Neural progenitor cell (in vitro differentiated cells): ENCODE measurements around the gene RHCG. TPM values are rescaled to one million over a fixed set of nuclear protein-coding genes. Genes with fewer than 3 reads are reported as not detected.

Experiments used
- DNase-seq: peaks from one replicate; pipeline ENCODE4 v3.0.0-alpha.2; 2016; ENCODE audit warnings: low spot score
- H2AFZ ChIP-seq: fragments of 200-600 bp; sonication (generic); replicated peaks from 2 replicates; pipeline ENCODE4 v1.6.1; 2016; ENCODE audit warnings: antibody characterized with exemption
- H3F3A ChIP-seq: fragments of 200-600 bp; sonication (generic); 2 replicates; pipeline ENCODE4 v1.6.1; 2016; ENCODE audit warnings: antibody characterized with exemption, low read depth
- H3K27ac ChIP-seq: fragments of 200-600 bp; sonication (generic); 2 replicates; pipeline ENCODE4 v1.5.1; 2016; ENCODE audit warnings: mild to moderate bottlenecking
- H3K27me3 ChIP-seq: fragments of 200-600 bp; sonication (generic); 2 replicates; pipeline ENCODE4 v1.6.1; 2016; ENCODE audit warnings: mild to moderate bottlenecking, moderate library complexity
- H3K36me3 ChIP-seq: fragments of 200-600 bp; sonication (generic); 2 replicates; pipeline ENCODE4 v1.5.1; 2016
- H3K4me1 ChIP-seq: fragments of 200-600 bp; sonication (generic); 2 replicates; pipeline ENCODE4 v1.6.1; 2016; ENCODE audit warnings: mixed run types
- H3K4me2 ChIP-seq: fragments of 200-600 bp; sonication (generic); 2 replicates; pipeline ENCODE4 v1.6.1; 2016
- H3K4me3 ChIP-seq: fragments of 200-600 bp; sonication (generic); 2 replicates; pipeline ENCODE4 v1.5.1; 2016
- H3K79me2 ChIP-seq: fragments of 200-600 bp; sonication (generic); 2 replicates; pipeline ENCODE4 v1.6.1; 2016; ENCODE audit warnings: low read depth
- H3K9ac ChIP-seq: fragments of 200-600 bp; sonication (generic); 2 replicates; pipeline ENCODE4 v1.6.1; 2016
- H3K9me3 ChIP-seq: fragments of 200-600 bp; sonication (generic); 2 replicates; pipeline ENCODE4 v1.5.1; 2016; ENCODE audit warnings: low read depth
- H4K20me1 ChIP-seq: fragments of 200-600 bp; sonication (generic); 2 replicates; pipeline ENCODE4 v1.6.1; 2016; ENCODE audit warnings: low read depth
- H3K27ac Mint-ChIP-seq: 3 replicates; pipeline ENCODE4 v1.8.0; 2021; ENCODE audit warnings: mixed read lengths
- H3K27me3 Mint-ChIP-seq: 2 replicates; pipeline ENCODE4 v1.8.0; 2022; ENCODE audit warnings: low read depth, mild to moderate bottlenecking, inconsistent platforms, moderate library complexity, mixed read lengths; ENCODE audit not compliant: insufficient read depth
- H3K36me3 Mint-ChIP-seq: 3 replicates; pipeline ENCODE4 v1.8.0; 2021; ENCODE audit warnings: mixed read lengths
- H3K4me1 Mint-ChIP-seq: 3 replicates; pipeline ENCODE4 v1.8.0; 2021; ENCODE audit warnings: mixed read lengths
- H3K4me3 Mint-ChIP-seq: 3 replicates; pipeline ENCODE4 v1.8.0; 2021; ENCODE audit warnings: mild to moderate bottlenecking, moderate library complexity, mixed read lengths
- H3K9me3 Mint-ChIP-seq: 3 replicates; pipeline ENCODE4 v1.8.0; 2020; ENCODE audit warnings: mixed read lengths
- CTCF ChIP-seq: fragments of 200-600 bp; sonication (generic); IDR thresholded peaks from 2 replicates; pipeline ENCODE4 v1.5.1; 2017; ENCODE audit warnings: antibody characterized with exemption, mild to moderate bottlenecking
- EZH2 ChIP-seq: fragments of 200-600 bp; sonication (generic); IDR thresholded peaks from 2 replicates; pipeline ENCODE4 v1.6.1; 2017; ENCODE audit warnings: antibody characterized with exemption, mild to moderate bottlenecking, moderate library complexity
- EZH2phosphoT487 ChIP-seq: fragments of 200-600 bp; sonication (generic); IDR thresholded peaks from 2 replicates; pipeline ENCODE4 v1.6.1; 2017; ENCODE audit warnings: antibody characterized with exemption
- total RNA-seq: library from RNA; depleted of rRNA; stranded (reverse); fragments of >200 nt; gene quantifications from 2 replicates; pipeline ENCODE4 v1.2.3, GENCODE V29; 2015; ENCODE audit warnings: low replicate concordance

Gene RHCG
- total RNA-seq, 1 donor from 2014 or later = not detected

GRCh38 chr15:89441295-89441812 lies 55.0 kb downstream of the RHCG start:
- Mint-ChIP-seq H3K27ac (peak overlapping the region; percentile 21), H3K27me3 (peaks cover 28% of the 10 kb centered on the region), H3K4me1 (peaks cover 18% of the 10 kb centered on the region), H3K36me3 (no peaks in the 10 kb centered on the region), H3K4me3 (peak overlapping the region; percentile 63), H3K9me3 (no peaks in the 10 kb centered on the region)
- H3K4me1 ChIP-seq = peaks cover 29% of the 10 kb centered on the region
- H3K27me3 ChIP-seq = peaks cover 84% of the 10 kb centered on the region
- no peak overlapping the region for H3K9ac ChIP-seq
- H3K36me3 ChIP-seq = no peaks in the 10 kb centered on the region
- no peaks in the 10 kb centered on the region for H3K79me2 ChIP-seq
- H3K4me2 ChIP-seq = no peak overlapping the region
- H2AFZ ChIP-seq = no peak overlapping the region
- peaks cover 23% of the 10 kb centered on the region for H3F3A ChIP-seq
- no peak overlapping the region for H3K27ac ChIP-seq
- H3K4me3 ChIP-seq = no peak overlapping the region
- no peaks in the 10 kb centered on the region for H3K9me3 ChIP-seq
- no peak for TF ChIP-seq CTCF
- TF ChIP-seq EZH2 = no peak
- no peak for TF ChIP-seq EZH2phosphoT487
- H4K20me1 ChIP-seq = peaks cover 20% of the 10 kb centered on the region
- no peak for DNase-seq

- Histone ChIP-seq H3K9ac (no peak overlapping the region), H3K4me1 (peaks cover 28% of the 10 kb centered on the region), H3K27ac (no peak overlapping the region), H3K4me3 (no peak overlapping the region), H4K20me1 (peaks cover 23% of the 10 kb centered on the region), H3F3A (peaks cover 20% of the 10 kb centered on the region), H3K36me3 (no peaks in the 10 kb centered on the region), H3K4me2 (no peak overlapping the region), H3K9me3 (no peaks in the 10 kb centered on the region), H3K27me3 (peaks cover 84% of the 10 kb centered on the region), H3K79me2 (no peaks in the 10 kb centered on the region), H2AFZ (no peak overlapping the region)
- H3K27me3 Mint-ChIP-seq = peaks cover 22% of the 10 kb centered on the region
- no peak overlapping the region for H3K4me3 Mint-ChIP-seq
- no peak overlapping the region for H3K27ac Mint-ChIP-seq
- no peak for DNase-seq
- no peak for TF ChIP-seq EZH2phosphoT487
- TF ChIP-seq EZH2 = no peak
- no peak for TF ChIP-seq CTCF
- no peaks in the 10 kb centered on the region for H3K36me3 Mint-ChIP-seq
- H3K4me1 Mint-ChIP-seq = peaks cover 18% of the 10 kb centered on the region
- no peaks in the 10 kb centered on the region for H3K9me3 Mint-ChIP-seq
Measured at GRCh38 chr15:89439764-89440163, 56.6 kb downstream of the RHCG start.

DNA sequence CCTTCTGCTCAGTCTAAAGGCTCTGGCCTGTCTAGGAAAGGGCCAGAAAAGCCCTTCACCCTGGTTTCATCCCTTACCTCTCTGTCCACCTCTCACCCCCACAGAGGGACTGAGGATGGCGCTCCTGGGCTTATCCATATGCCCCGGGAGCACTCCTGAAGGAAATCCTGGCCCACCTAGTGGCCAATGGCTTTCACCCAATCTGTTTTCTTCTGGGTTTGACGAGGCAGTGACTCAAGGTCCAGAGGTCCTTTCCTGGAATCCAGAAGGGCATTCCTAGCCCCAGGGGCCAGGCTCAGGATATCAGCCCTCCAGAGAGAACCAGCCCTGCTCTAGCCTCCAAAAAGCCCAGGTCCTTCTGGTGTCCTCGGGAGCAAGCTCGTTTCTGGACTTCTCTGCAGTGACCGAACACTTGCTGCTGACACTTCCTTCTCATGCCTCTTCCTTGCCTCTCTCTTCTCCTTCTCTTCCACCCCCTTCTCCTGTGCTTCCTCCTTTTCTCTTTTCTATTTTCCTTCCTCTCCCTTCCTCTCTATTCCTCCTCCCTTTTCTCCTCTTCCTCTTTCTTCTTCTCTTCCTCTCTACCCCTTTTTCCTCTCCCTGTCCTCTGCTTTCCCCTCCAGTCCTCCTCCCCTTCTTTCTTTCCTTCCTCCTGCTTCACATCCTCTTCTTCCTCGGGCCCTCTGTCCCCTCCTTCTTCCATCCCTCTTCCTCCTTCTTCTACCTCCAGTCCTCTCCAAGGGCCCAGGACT lies 59.6 kb downstream of the RHCG start:
- Histone ChIP-seq H3K36me3 (no peaks in the 10 kb centered on the region), H3K9ac (no peak overlapping the region), H3K4me2 (no peak overlapping the region), H2AFZ (no peak overlapping the region), H3K27me3 (peaks cover 93% of the 10 kb centered on the region), H3K79me2 (no peaks in the 10 kb centered on the region), H3K27ac (no peak overlapping the region), H3K4me1 (peaks cover 7% of the 10 kb centered on the region), H4K20me1 (peaks cover 4% of the 10 kb centered on the region), H3F3A (no peaks in the 10 kb centered on the region), H3K4me3 (no peak overlapping the region), H3K9me3 (no peaks in the 10 kb centered on the region)
- no peak for DNase-seq
- no peaks in the 10 kb centered on the region for H3K36me3 Mint-ChIP-seq
- H3K27me3 Mint-ChIP-seq = peaks cover 25% of the 10 kb centered on the region
- H3K4me3 Mint-ChIP-seq = no peak overlapping the region
- no peaks in the 10 kb centered on the region for H3K9me3 Mint-ChIP-seq
- no peak overlapping the region for H3K27ac Mint-ChIP-seq
- no peak for TF ChIP-seq EZH2
- TF ChIP-seq CTCF = no peak
- no peak for TF ChIP-seq EZH2phosphoT487
- H3K4me1 Mint-ChIP-seq = peaks cover 3% of the 10 kb centered on the region
